SK-N-SH (cell line): ENCODE data around the gene ENTPD6. TPM values are rescaled to one million over a fixed set of nuclear protein-coding genes. Genes with fewer than 3 reads are reported as not detected.
A peak's percentile ranks its signal among the peaks of the same experiment; 100 is the strongest.
"Not testable (repeated sequence)": the region's sequence is repeated elsewhere in the genome, so short reads cannot be mapped to it uniquely, and the experiment has no call there.

Source experiments
- CTCF ChIA-PET: fragments of 300-600, 350-600 bp; formaldehyde crosslinking; extraction: SDS; loops from one replicate; lab custom pipeline; 2021; lab: Yijun Ruan, JAX
- POLR2A ChIA-PET: fragments of 350-600 bp; sonication (Branson Sonifier 250); formaldehyde crosslinking; extraction: SDS; loops from one replicate; lab custom pipeline; 2020; ENCODE audit warnings: antibody characterized with exemption, inconsistent platforms; lab: Yijun Ruan, JAX
- DNase-seq: peaks from one replicate; pipeline ENCODE4 v3.0.0; 2012
- H2AFZ ChIP-seq: fragments of 200-600 bp; sonication (generic); 2 replicates; pipeline ENCODE4 v1.8.1; 2016; ENCODE audit warnings: antibody characterized with exemption, mild to moderate bottlenecking, low read depth
- H3F3A ChIP-seq: fragments of 200-600 bp; sonication (generic); replicated peaks from 2 replicates; pipeline ENCODE3; 2016; ENCODE audit warnings: antibody characterized with exemption, mild to moderate bottlenecking; ENCODE audit not compliant: insufficient read depth
- H3K27ac ChIP-seq, 2 experiments: fragments of 200-500 bp in 1 of 2; fragments of 200-600 bp in 1 of 2; sonication (Bioruptor generic) in 1 of 2; sonication (generic), shearing (Covaris generic) in 1 of 2; 2 replicates each; pipeline versions ENCODE4 v1.5.1 to v1.6.1; 2014 to 2016; ENCODE audit warnings: low read depth in 2 of 2, inconsistent platforms in 1 of 2, low read length in 1 of 2, mild to moderate bottlenecking in 1 of 2, mixed read lengths in 1 of 2
- H3K27me3 ChIP-seq: fragments of 200-600 bp; sonication (generic), shearing (Covaris generic); 2 replicates; pipeline ENCODE4 v1.6.1; 2016; ENCODE audit warnings: mixed run types; ENCODE audit not compliant: insufficient read depth
- H3K36me3 ChIP-seq, 2 experiments: fragments of 200-500 bp in 1 of 2; fragments of 200-600 bp in 1 of 2; sonication (Bioruptor generic) in 1 of 2; sonication (generic) in 1 of 2; replicated peaks in 1 of 2; 2 replicates each; pipeline versions ENCODE3 to v1.5.1; 2014 to 2016; ENCODE audit warnings: low read length in 1 of 2, mild to moderate bottlenecking in 1 of 2; ENCODE audit not compliant: insufficient read depth in 2 of 2, control insufficient read depth in 1 of 2
- H3K4me1 ChIP-seq, 2 experiments: fragments of 200-500 bp in 1 of 2; fragments of 200-600 bp in 1 of 2; sonication (Bioruptor generic) in 1 of 2; sonication (generic), shearing (Covaris generic) in 1 of 2; 2 replicates each; pipeline versions ENCODE4 v1.5.1 to v1.6.1; 2014 to 2016; ENCODE audit warnings: low read depth in 1 of 2, low read length in 1 of 2, mixed run types in 1 of 2; ENCODE audit not compliant: insufficient read depth in 2 of 2, control insufficient read depth in 1 of 2
- H3K4me2 ChIP-seq: fragments of 200-600 bp; sonication (generic), shearing (Covaris generic); 2 replicates; pipeline ENCODE4 v1.6.1; 2017; ENCODE audit warnings: mixed run types
- H3K4me3 ChIP-seq, 2 experiments: fragments of 200-500 bp in 1 of 2; fragments of 200-600 bp in 1 of 2; sonication (Bioruptor generic) in 1 of 2; sonication (generic), shearing (Covaris generic) in 1 of 2; 2 replicates each; pipeline versions ENCODE4 v1.5.1 to v1.8.1; 2014 to 2016; ENCODE audit warnings: low read depth in 2 of 2, inconsistent platforms in 1 of 2, low read length in 1 of 2, mild to moderate bottlenecking in 1 of 2, mixed read lengths in 1 of 2, moderate library complexity in 1 of 2
- H3K79me2 ChIP-seq: fragments of 200-600 bp; sonication (generic); 2 replicates; pipeline ENCODE4 v1.8.1; 2017; ENCODE audit warnings: mild to moderate bottlenecking; ENCODE audit not compliant: insufficient read depth
- H3K9ac ChIP-seq: fragments of 200-600 bp; sonication (generic); 2 replicates; pipeline ENCODE4 v1.6.1; 2017; ENCODE audit warnings: mixed run types
- H3K9me2 ChIP-seq: fragments of 200-600 bp; sonication (generic); 2 replicates; pipeline ENCODE4 v1.6.1; 2017; ENCODE audit warnings: mixed run types
- H3K9me3 ChIP-seq: fragments of 200-600 bp; sonication (generic); 2 replicates; pipeline ENCODE4 v1.6.1; 2017; ENCODE audit warnings: mixed run types, mild to moderate bottlenecking, moderate library complexity
- H4K20me1 ChIP-seq: fragments of 200-600 bp; sonication (generic); 2 replicates; pipeline ENCODE4 v1.6.1; 2017; ENCODE audit warnings: mild to moderate bottlenecking, mixed run types; ENCODE audit not compliant: insufficient read depth
- EP300 ChIP-seq, 2 experiments: IDR thresholded peaks; 2 replicates each; pipeline versions ENCODE4 v1.4.0 to v1.6.1; 2012; ENCODE audit warnings: borderline replicate concordance in 1 of 2, low read depth in 1 of 2, low read length in 1 of 2
- IRF3 ChIP-seq: fragments of 150-350 bp; IDR thresholded peaks from 2 replicates; pipeline ENCODE4 v1.6.1; 2016; ENCODE audit warnings: mild to moderate bottlenecking, low read depth, low read length
- RFX5 ChIP-seq: IDR thresholded peaks from 2 replicates; pipeline ENCODE4 v1.6.1; 2012; ENCODE audit warnings: mild to moderate bottlenecking, improper control_type of control experiment, low read length
- WGBS: methylation state at CpG from one replicate; pipeline ENCODE4 v1.1.6; 2017; ENCODE audit warnings: low lambda C conversion rate; 5-methylcytosine and 5-hydroxymethylcytosine counted together
- polyA plus RNA-seq, 3 experiments: library from polyadenylated mRNA; depleted of rRNA; stranded (reverse); fragments of >200 nt; gene quantifications; 2 replicates each; pipeline ENCODE4 v1.2.3, GENCODE V29; 2012

The ENTPD6 gene
- polyA plus RNA-seq, 1 of the 3 experiments (the other 2 are of a cell fraction): 76.1 TPM

GRCh38 chr20:25239387-25240370 is 44.2 kb downstream of the ENTPD6 start:
- H3K79me2 ChIP-seq: no peaks in the 10 kb centered on the region
- DNase-seq: no peak
- TF ChIP-seq EP300 (IDR thresholded peaks at IDR 0.05; ENCODE audit: borderline replicate concordance in 1 of 2, low read depth in 1 of 2, low read length in 1 of 2) (no peak), RFX5 (no peak), IRF3 (no peak)
- H3K36me3 ChIP-seq: peaks cover 0 to 4% of the 10 kb centered on the region in 2 experiments
- no peaks in the 10 kb centered on the region for H3K27me3 ChIP-seq
- WGBS: 89% methylated on average over 15 of the region's 19 CpGs
- CTCF ChIA-PET: interaction anchor here (0.9 kb wide), 1 partner anchor 12 kb away, joined by 3 read pairs; no protein-coding TSS in a partner anchor
- H3F3A ChIP-seq: peaks cover 17% of the 10 kb centered on the region
- no peak overlapping the region for H3K4me2 ChIP-seq
- no peaks in the 10 kb centered on the region for H3K9me3 ChIP-seq
- H3K27ac ChIP-seq: peak overlapping the region in 1 of 2 experiments; percentile 98; a peak in 2 of 4 replicates
- peaks cover 6 to 15% of the 10 kb centered on the region in 2 experiments; a peak in 3 of 4 replicates for H3K4me1 ChIP-seq
- POLR2A ChIA-PET: no interaction called here
- no peaks in the 10 kb centered on the region for H4K20me1 ChIP-seq
- H3K4me3 ChIP-seq: no peak overlapping the region
- no peaks in the 10 kb centered on the region for H3K9me2 ChIP-seq
- H2AFZ ChIP-seq: no peak overlapping the region
- no peak overlapping the region for H3K9ac ChIP-seq

- peaks cover 6 to 15% of the 10 kb centered on the region in 2 experiments; a peak in 3 of 4 replicates for H3K4me1 ChIP-seq
- not testable (repeated sequence) for H4K20me1 ChIP-seq
Observed at GRCh38 chr20:25240851-25241658, 45.5 kb downstream of the ENTPD6 start.

GRCh38 chr20:25241659-25241955 is 46.1 kb downstream of the ENTPD6 start:
- CTCF ChIA-PET: interaction anchor here (1.6 kb wide), 1 partner anchor 53 kb away, joined by 4 read pairs; no protein-coding TSS in a partner anchor
- H3K4me3 ChIP-seq, H3K27me3 ChIP-seq, H3K4me2 ChIP-seq, DNase-seq, H3K27ac ChIP-seq, POLR2A ChIA-PET, H3K9me3 ChIP-seq, H3K9ac ChIP-seq, H2AFZ ChIP-seq, H3K79me2 ChIP-seq, H3K36me3 ChIP-seq, H4K20me1 ChIP-seq, H3K9me2 ChIP-seq: not testable (repeated sequence)
- Histone ChIP-seq H3K4me1 (peaks cover 11 to 15% of the 10 kb centered on the region in 2 experiments; a peak in 3 of 4 replicates), H3F3A (peaks cover 19% of the 10 kb centered on the region)
- WGBS: 75% methylated on average over 4 of the region's 4 CpGs

More at GRCh38 chr20:25240851-25241658, 45.5 kb downstream of the ENTPD6 start:
- peaks cover 20% of the 10 kb centered on the region for H3F3A ChIP-seq
- H3K4me3 ChIP-seq, H3K36me3 ChIP-seq, H3K9me3 ChIP-seq, CTCF ChIA-PET, H3K79me2 ChIP-seq, H2AFZ ChIP-seq, POLR2A ChIA-PET, DNase-seq, H3K27ac ChIP-seq, H3K27me3 ChIP-seq, H3K4me2 ChIP-seq, H3K9me2 ChIP-seq, H3K9ac ChIP-seq: not testable (repeated sequence)
- WGBS: 88% methylated on average over 9 of the region's 9 CpGs
